Adipose tissue (tissue), 3 donors: ENCODE measurements around the gene SEMA4G. TPM values are rescaled to one million over a fixed set of nuclear protein-coding genes. Genes with fewer than 3 reads are reported as not detected.

Source experiments
- H3K27ac ChIP-seq: one replicate; pipeline ENCODE4 v1.5.1; 2013; ENCODE audit warnings: low read depth, low read length
- WGBS, 3 donors: extraction: QIAGEN DNeasy Blood & Tissue Kit; methylation state at CpG; one replicate each; pipeline ENCODE4 v1.1.7; 2013; 5-methylcytosine and 5-hydroxymethylcytosine counted together
- polyA plus RNA-seq, 3 donors: library from polyadenylated mRNA; stranded (reverse); fragments of 200-250 nt; gene quantifications; one replicate each; pipeline ENCODE4 v1.2.3, GENCODE V29; 2013
- donor health status: healthy with polysubstance abuse.
- donor health status: Bipolar disorder and iron deficiency.
- donor health status: healthy.

SEMA4G gene
- 10 to 100 TPM in 1 of 3 donors, 1 to 10 TPM in 2; 1.6 to 10.0 (median 2.3) TPM for polyA plus RNA-seq

DNA sequence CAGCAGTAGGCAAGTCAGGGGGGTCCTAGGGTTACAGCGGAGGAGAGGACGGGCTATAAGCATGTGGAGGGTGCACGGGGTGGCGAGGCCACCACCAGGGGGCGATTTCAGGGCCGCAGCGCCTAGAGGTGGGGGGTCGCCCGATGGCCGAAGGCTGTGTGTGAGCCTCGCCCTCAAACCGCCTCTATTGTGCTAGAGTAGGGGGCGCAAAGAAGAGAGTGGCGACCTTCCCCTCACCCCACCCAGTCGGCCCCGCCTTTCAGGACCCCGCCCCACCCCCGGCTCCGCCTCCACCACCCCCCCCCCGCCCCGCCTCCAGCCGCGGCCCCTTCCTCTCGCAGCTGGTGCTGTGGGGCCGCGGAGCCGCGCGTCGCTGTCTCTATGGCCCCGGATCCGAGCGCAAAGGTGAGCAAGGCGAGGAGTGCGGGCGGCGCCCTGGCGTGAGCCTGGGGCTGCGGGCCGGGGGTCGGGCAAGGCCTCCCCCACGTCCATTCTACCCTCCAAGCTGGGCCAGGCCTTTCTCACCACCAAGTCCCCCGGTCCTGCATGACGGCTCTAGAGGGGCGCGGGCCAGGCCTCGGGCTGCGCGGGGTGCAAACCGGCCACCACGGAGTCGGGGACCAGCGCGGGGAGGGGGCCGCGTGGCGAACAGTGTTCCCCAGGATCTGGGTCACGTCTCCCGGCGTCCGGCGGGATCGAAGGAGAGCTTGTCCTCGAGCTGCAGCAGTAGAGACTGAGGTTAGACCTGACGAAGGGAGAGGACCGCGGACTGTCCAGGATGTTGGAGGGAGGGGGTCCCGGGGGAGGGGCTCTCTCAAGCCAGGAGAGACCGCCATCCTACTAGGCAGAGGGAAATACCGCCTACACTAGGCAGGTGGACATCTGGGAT is at the start of gene SEMA4G:
Gene SEMA4G (plus strand): TSS at position 318 of the 889 bp plus-strand sequence. CDS start 3,409 bp downstream, outside the sequence.
- no peak within 1 kb of the TSS for H3K27ac ChIP-seq
- WGBS, 3 donors, result 1 to 3% (median 1%) methylated on average over 50 to 70 of the region's 70 CpGs

GRCh38 chr10:100923580-100923979 is 45.7 kb upstream of the SEMA4G start:
- H3K27ac ChIP-seq, result no peak overlapping the region

DNA sequence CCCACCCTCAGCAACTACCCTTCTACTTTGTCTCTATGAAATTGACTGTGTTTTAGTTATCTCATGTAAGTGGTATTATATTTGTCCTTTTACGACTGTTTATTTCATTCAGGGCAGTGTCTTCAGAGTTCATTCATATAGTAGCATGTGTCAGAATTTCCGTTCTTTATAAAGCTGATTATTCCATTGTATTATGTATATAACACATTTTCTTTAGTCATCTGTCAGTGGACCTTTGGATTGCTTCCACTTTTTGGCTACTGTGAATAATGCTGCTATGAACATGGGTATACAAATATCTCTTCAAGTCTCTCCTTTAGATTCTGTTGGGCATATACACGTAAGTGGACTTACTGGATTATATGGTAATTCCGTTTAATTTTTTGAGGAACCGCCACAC is 42.0 kb upstream of the SEMA4G start:
- whole genome bisulfite sequencing, 3 donors, result 88 to 94% (median 94%) methylated on average over 5 of the region's 5 CpGs
- H3K27ac ChIP-seq, result no peak overlapping the region

GRCh38 chr10:100928039-100928438 is 41.3 kb upstream of the SEMA4G start:
- WGBS, 3 donors, result 0 to 80% (median 20%) methylated on average over 1 of the region's 1 CpG
- no peak overlapping the region for H3K27ac ChIP-seq

GRCh38 chr10:100930368-100930767 is 38.9 kb upstream of the SEMA4G start:
- no peak overlapping the region for H3K27ac ChIP-seq

GRCh38 chr10:100934084-100934659 is 35.1 kb upstream of the SEMA4G start:
- H3K27ac ChIP-seq, result no peak overlapping the region
- WGBS, 3 donors, result 95 to 96% (median 96%) methylated on average over 3 of the region's 3 CpGs

GRCh38 chr10:100939763-100940344 is 29.4 kb upstream of the SEMA4G start:
- no peak overlapping the region for H3K27ac ChIP-seq

DNA sequence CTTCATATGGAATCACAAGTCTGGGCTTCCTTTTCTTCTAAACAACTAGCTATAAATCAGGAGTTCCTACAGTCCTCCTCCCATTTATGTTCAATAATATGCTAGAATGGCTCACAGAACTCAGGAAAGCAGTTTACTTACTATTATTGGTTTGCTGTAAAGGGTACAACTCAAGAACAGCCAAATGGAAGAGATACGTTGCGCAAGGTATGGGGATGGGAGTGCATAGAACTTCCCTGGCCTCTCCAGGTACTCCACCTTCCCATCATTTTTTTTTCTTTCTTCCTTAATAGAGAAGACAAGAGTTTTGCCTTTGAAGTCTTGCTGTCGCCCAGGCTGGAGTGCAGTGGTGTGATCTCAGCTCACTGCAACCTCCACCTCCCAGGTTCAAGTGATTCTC is 27.1 kb upstream of the SEMA4G start:
- 96 to 100% (median 100%) methylated on average over 3 of the region's 3 CpGs for WGBS, 3 donors
- H3K27ac ChIP-seq, result no peak overlapping the region

GRCh38 chr10:100943508-100943907 is 25.8 kb upstream of the SEMA4G start:
- H3K27ac ChIP-seq, result no peak overlapping the region

GRCh38 chr10:100945754-100946153 is 23.6 kb upstream of the SEMA4G start:
- H3K27ac ChIP-seq, result no peak overlapping the region

DNA sequence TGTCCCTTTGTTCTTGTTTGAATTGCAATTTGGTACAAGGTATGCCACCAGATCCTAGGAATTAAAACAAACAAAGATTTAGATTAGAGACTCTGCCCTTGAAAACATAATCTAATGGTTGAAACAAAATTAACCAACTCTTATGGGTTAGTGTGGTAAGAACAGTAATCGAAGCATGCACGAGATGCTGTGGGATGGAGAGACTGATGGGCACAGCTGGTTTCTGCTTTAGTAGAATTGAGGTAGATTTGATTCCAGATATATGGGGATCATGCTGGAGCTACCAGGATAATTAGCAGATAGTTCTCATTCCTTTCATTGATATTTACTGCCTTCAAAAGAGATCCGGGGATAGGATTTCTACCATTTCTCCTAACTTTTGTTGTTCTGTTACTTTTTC is 20.4 kb upstream of the SEMA4G start:
- no peak overlapping the region for H3K27ac ChIP-seq
- 92 to 95% (median 93%) methylated on average over 3 of the region's 3 CpGs for WGBS, 3 donors

DNA sequence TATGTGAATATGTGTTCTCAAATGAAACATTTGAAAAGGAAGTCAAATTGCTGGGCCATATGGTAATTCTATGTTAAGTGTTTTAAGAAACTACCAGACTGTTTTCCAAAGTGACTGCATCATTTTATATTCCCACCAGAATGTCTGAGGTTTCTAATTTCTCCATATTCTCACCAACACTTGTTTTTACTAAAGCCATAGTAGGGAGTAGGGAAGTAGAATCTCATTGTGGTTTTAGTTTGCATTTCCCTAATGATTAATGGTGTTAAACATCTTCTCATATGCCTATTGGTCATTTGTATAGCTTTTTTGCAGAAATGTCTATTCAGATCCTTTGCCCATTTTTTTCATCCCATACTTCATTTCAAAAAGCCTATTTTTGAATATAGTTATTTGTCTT is 9.1 kb upstream of the SEMA4G start:
- no peak overlapping the region for H3K27ac ChIP-seq

DNA sequence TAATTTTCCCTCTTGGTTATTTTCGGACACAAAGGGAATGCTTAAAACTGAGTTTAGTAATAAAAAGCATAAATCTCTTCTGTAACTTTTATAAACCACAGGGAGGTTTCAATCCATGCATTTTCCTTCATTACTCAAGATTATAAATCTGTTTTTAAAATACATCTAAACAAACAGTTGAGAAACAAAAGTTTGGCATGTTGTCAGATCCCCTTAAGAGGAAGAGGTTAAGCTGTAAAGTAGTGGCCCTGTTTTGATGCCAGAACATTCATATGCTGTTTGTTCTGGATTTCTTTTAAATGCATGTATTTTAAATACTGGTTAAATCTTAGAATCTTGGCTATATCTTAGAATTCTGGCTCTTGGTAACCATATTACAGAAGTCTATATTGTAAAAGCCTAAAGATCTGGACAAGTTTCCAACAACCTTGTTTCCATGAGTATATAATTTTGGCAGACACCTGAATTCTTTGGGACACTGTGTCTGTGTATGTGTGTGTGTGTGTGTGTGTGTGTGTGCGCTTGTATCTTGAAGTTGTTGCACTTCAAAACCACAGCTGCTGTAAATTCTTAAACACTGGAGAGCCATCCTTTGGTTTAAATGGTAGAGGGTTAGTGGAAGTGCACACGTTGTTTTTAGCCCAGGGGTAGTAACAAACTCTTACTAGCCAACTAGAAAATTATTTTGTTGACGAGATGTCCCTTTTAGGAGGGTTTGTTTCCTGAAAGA is 6.8 kb upstream of the SEMA4G start:
- WGBS, 3 donors, result 81 to 91% (median 89%) methylated on average over 4 of the region's 4 CpGs
- no peak overlapping the region for H3K27ac ChIP-seq

GRCh38 chr10:100963826-100964225 is 5.5 kb upstream of the SEMA4G start:
- WGBS, 3 donors, result 97 to 100% (median 100%) methylated on average over 1 of the region's 1 CpG
- H3K27ac ChIP-seq, result no peak overlapping the region

DNA sequence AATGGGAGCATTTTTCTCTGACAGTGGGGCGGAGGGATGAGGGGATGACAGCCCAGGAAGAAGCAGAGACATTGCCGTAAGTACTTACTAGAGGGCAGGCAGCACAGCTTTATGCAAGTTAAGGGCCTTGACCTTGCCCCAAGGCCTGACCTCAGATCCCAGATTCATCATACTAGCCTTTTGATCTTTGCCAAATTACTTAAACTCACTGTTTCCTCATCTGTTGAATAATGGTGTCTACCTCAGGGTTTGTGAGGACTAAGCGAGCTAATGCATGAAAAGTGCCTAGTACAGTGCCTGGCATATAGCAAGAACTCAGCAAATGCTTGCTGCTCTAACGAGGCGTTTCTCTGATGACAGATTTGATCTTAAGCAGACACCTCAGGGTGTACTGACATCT is 3.5 kb upstream of the SEMA4G start:
- no peak overlapping the region for H3K27ac ChIP-seq
- 68 to 69% (median 69%) methylated on average over 5 of the region's 5 CpGs for WGBS, 3 donors

GRCh38 chr10:100966887-100967286 is 2.4 kb upstream of the SEMA4G start:
- 28 to 85% (median 83%) methylated on average over 2 of the region's 2 CpGs for WGBS, 3 donors
- H3K27ac ChIP-seq, result no peak overlapping the region

GRCh38 chr10:100967332-100967731 is 2.0 kb upstream of the SEMA4G start:
- H3K27ac ChIP-seq, result no peak overlapping the region
- WGBS, 3 donors, result 82 to 88% (median 86%) methylated on average over 2 of the region's 2 CpGs

- H3K27ac ChIP-seq, result no peak overlapping the region
- 78 to 90% (median 88%) methylated on average over 2 of the region's 2 CpGs for WGBS, 3 donors
These were observed 1.1 kb upstream of the SEMA4G start for GRCh38 chr10:100968062-100968736.

DNA sequence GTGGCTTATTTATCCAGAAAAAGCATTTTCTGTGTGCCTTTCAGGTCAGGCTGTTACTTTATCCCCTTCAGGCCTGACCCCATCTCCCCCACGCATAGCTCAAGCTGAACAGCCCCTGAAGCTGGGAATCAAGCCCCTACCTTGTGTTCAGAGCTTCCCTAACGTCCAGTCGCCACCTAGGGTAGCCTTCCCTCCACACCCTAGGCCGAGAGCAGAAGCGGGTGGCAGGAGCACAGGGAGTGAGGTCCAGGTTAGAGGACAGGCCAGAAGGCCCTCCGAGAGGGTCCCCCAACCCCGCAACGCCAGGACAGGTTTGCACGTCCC is 479 bp upstream of the SEMA4G start:
- WGBS, 3 donors, result 6 to 30% (median 22%) methylated on average over 9 of the region's 9 CpGs

More for the DNA sequence above, 479 bp upstream of the SEMA4G start:
- H3K27ac ChIP-seq, result no peak overlapping the region
